Measurements from ENCODE around the gene YTHDC2.

YTHDC2 gene

GRCh38 chr5:113513384-113514288, at the start of gene YTHDC2:
Gene YTHDC2 (plus strand): TSS chr5:113513694. CDS start chr5:113513896, 202 bp downstream.
- FAIRE-seq, result no peak

GRCh38 chr5:113474100-113474728, 39.3 kb upstream of the YTHDC2 start:
- no peak for FAIRE-seq

GRCh38 chr5:113478691-113479090, 34.8 kb upstream of the YTHDC2 start:
- FAIRE-seq, result no peak

GRCh38 chr5:113480243-113480642, 33.3 kb upstream of the YTHDC2 start:
- no peak for FAIRE-seq

- no peak for FAIRE-seq
Measured at GRCh38 chr5:113487416-113487780, 26.1 kb upstream of the YTHDC2 start.

- no peak for FAIRE-seq
Measured at GRCh38 chr5:113487781-113488644, 25.5 kb upstream of the YTHDC2 start, which contains the start of gene MCC. Gene MCC (minus strand): TSS chr5:113488453.

- no peak for FAIRE-seq
Measured at GRCh38 chr5:113488645-113489184, 24.8 kb upstream of the YTHDC2 start.

- no peak for FAIRE-seq
Measured at GRCh38 chr5:113489299-113489698, 24.2 kb upstream of the YTHDC2 start.

- FAIRE-seq, result no peak
Measured at GRCh38 chr5:113490317-113490716, 23.2 kb upstream of the YTHDC2 start.

GRCh38 chr5:113491022-113491421, 22.5 kb upstream of the YTHDC2 start:
- FAIRE-seq, result no peak

- FAIRE-seq, result no peak
Measured at GRCh38 chr5:113493446-113493845, 20.0 kb upstream of the YTHDC2 start.

GRCh38 chr5:113495422-113495841, 18.1 kb upstream of the YTHDC2 start:
- FAIRE-seq, result no peak

GRCh38 chr5:113502073-113502472, 11.4 kb upstream of the YTHDC2 start:
- FAIRE-seq, result no peak

GRCh38 chr5:113503146-113503545, 10.3 kb upstream of the YTHDC2 start:
- FAIRE-seq, result no peak

GRCh38 chr5:113505181-113505580, 8.3 kb upstream of the YTHDC2 start:
- FAIRE-seq, result no peak

GRCh38 chr5:113507601-113508000, 5.9 kb upstream of the YTHDC2 start:
- no peak for FAIRE-seq

- FAIRE-seq, result no peak
Measured at GRCh38 chr5:113508756-113509155, 4.7 kb upstream of the YTHDC2 start.

GRCh38 chr5:113510836-113511451, 2.5 kb upstream of the YTHDC2 start:
- FAIRE-seq, result no peak

- FAIRE-seq, result no peak
Measured at GRCh38 chr5:113512341-113512740, 1.2 kb upstream of the YTHDC2 start.

GRCh38 chr5:113514289-113514635, 768 bp downstream of the YTHDC2 start:
- no peak for FAIRE-seq

- no peak for FAIRE-seq
Measured at GRCh38 chr5:113518884-113519283, 5.4 kb downstream of the YTHDC2 start.

- no peak for FAIRE-seq
Measured at GRCh38 chr5:113519412-113519811, 5.9 kb downstream of the YTHDC2 start.

GRCh38 chr5:113520429-113520828, 6.9 kb downstream of the YTHDC2 start:
- no peak for FAIRE-seq
